GM12864 (cell line): ENCODE measurements around the gene XRCC4.
A peak's percentile ranks its signal among the peaks of the same experiment; 100 is the strongest.

Source experiments
- DNase-seq: peaks from one replicate; pipeline ENCODE4 v3.0.0-alpha.2; 2011; ENCODE audit warnings: low read depth
- H3K4me3 ChIP-seq: 2 replicates; pipeline ENCODE4 v1.5.1; 2011; ENCODE audit warnings: mild to moderate bottlenecking, low read depth, low read length, control low read depth
- TF ChIP-seq, protein P1 (sequence below): IDR thresholded peaks from 2 replicates; pipeline ENCODE4 v1.5.1; 2011; ENCODE audit warnings: low read depth, mild to moderate bottlenecking, moderate library complexity, low read length, control low read depth, inconsistent platforms; ENCODE audit errors: missing control alignments

The XRCC4 gene

DNA sequence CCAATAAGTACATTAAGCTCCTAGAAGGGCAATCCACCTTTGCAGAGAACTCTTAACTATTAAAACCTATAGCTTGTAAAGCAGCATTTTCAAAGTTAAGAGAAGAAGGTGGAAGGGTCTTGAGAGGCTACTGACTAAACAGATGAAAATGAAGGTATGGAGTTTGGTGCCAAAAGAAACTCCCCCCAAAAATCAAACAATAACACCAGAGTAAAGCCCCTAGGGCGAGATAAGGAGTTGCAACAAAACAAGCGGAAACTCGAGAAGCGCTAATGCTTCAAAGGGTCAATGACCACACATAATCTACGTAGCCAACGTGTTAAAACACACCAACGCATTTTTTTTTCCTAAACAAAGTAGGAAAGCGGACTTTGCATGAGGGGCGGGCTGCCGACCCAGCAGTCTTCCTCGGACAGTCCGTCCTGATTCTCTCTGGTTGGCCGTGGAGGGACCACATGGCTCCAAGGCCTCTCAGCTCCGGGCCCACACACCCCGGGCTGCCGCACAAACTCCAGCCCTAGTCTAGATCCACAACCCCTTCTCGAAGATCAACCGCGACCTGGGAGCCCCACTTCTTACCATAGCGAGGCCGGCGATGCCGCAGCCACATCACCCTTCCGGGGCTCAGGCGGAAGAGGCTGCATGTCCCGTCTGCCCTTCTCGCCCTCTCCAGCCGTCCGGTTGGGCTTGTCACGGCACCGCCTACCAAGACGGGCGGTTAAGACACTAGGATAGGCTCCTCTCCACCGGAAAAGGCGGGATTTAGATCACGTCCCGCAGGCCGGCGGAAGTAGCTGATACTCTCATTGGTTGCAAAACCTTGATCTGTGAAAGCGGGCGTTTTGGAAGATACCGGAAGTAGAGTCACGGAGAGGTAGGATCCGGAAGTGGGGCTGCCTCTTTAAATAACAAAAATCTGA is at the start of gene XRCC4, which contains the start of gene TMEM167A:
Gene XRCC4 (plus strand): TSS at position 806 of the 920 bp plus-strand sequence. CDS start 27,373 bp downstream, outside the sequence.
Gene TMEM167A (minus strand): TSS at position 653 of the 920 bp plus-strand sequence. CDS start 71 bp downstream, at position 582.
- peak within 1 kb of the TSS; percentile 90 for H3K4me3 ChIP-seq
- peak; percentile 99 for DNase-seq
- TF ChIP-seq, protein P1, sequence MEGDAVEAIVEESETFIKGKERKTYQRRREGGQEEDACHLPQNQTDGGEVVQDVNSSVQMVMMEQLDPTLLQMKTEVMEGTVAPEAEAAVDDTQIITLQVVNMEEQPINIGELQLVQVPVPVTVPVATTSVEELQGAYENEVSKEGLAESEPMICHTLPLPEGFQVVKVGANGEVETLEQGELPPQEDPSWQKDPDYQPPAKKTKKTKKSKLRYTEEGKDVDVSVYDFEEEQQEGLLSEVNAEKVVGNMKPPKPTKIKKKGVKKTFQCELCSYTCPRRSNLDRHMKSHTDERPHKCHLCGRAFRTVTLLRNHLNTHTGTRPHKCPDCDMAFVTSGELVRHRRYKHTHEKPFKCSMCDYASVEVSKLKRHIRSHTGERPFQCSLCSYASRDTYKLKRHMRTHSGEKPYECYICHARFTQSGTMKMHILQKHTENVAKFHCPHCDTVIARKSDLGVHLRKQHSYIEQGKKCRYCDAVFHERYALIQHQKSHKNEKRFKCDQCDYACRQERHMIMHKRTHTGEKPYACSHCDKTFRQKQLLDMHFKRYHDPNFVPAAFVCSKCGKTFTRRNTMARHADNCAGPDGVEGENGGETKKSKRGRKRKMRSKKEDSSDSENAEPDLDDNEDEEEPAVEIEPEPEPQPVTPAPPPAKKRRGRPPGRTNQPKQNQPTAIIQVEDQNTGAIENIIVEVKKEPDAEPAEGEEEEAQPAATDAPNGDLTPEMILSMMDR, result no peak

DNA sequence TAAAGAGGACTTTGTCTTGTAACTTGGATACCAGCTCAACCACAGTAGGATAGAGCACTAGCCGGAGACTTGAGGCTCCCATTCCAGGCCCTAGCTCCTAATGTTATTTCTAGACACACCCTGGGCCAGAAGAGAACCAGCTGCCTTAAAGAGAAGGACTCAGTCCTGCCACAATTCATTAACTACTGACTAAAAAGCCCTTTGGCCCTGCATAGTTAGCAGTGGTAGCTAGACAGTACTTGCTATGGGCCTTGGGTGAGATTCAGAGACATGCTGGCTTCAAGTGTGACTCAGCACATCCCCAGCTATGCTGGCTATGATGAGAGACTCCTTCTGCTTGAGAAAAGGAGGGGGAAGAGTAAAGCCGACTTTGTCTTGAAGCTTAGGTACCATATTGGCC is 47.4 kb upstream of the XRCC4 start:
- TF ChIP-seq, protein P1, result no peak
- H3K4me3 ChIP-seq, result no peak overlapping the region
- DNase-seq, result no peak

DNA sequence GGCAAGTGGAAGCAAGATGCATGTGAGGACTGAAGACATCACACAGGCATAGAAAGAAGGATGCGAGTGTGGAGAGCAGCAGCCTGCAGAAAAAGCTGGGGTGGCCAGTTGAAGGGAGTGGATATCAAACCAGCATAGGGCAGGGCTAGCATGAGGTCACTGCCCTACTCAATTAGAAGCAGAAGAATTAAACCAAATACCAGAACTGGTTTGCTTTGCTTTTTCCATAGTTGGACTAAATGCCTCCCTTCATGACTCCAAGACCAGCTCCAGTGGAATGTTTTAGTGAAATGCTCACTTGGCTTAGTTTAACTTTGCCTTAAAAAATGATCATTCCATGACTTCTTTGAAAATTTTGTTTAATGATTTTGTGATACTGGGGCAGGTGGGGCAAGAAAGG is 46.0 kb upstream of the XRCC4 start:
- TF ChIP-seq, protein P1, result no peak
- H3K4me3 ChIP-seq, result no peak overlapping the region
- DNase-seq, result no peak

DNA sequence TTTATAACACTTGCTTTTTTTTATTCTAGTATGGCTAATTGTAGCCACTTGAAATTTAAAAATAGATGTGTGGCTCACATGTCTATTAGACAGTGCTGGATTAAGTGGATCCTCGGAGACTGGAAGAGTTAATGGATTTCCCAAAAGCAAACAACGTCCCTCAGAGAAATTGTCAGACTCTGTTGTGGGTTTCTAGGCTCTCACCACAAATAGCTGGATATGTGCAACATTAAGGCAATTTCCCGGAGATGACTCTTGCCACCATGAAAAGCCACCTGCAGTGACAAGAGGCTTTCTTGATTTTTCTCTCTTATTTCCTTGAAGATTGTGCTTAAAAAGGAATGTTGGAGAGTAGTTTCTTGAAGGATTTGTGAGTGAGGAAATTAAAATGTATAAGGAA is 43.3 kb upstream of the XRCC4 start:
- no peak overlapping the region for H3K4me3 ChIP-seq
- DNase-seq, result no peak
- TF ChIP-seq, protein P1, result no peak

DNA sequence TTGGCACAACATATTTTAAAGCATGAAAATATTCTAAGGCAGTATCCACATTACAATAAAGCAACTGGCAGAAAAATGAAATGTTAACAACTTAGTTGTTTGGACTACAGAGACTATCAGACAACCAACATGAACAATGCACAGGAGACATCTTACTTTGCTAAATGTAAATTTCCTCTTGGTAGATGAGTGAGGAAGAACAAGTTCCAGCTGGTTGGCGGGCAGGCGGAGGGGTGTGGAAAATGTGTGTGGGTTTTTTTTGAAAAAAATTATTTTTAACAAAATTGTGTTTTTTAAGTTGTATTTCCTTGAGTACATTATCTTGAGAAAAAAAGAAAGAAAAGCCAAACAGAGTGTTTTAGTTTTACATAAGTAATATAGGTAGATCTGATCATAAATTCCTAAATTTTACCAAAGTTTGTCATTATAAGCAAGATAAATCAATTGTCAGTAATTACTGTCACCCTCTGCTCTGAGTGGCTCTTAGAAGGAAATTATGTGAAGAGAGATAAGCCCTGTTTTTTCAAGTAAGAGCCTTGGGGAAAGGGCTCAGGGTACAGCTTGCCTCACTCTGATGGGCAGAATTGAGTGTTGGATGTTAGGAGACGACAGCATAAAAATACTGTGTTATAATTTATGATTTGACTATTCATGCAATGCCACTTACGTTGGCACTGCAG is 42.7 kb upstream of the XRCC4 start:
- TF ChIP-seq, protein P1, result no peak
- no peak overlapping the region for H3K4me3 ChIP-seq
- no peak for DNase-seq

DNA sequence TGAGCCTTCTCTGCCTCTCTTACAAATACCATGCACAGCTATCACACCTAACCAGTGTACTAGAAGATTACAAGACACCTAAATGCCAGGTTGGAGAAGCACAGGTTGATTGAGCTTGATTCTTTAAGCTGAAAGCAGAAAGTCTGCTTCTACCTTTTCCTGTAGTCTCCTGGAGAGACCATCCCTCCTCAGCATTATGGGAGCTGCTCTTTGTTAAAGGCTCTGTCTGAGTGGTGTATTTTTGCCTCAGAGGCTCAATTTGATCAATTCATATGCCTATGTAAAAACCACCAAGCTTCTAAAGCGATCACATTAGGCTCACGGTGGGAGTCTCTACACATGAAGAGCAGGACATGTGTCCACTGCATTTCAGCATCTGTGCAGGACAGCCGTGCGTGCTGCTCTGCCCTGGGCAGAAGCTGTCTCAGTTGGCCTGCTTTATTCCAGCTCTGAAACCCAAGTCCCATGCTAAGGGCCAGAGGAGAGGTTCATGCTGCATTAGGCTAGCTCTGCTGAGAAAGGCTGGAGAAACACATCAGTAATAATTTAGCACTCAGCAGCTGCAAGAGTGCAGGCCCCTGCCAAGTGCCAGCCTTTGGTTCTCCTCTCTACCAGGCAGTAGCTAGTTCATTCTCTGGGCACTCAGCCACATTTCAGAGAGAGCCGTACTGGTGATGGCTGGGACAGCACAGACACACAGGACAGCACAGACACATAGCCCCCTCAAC is 41.8 kb upstream of the XRCC4 start:
- no peak overlapping the region for H3K4me3 ChIP-seq
- no peak for DNase-seq
- TF ChIP-seq, protein P1, result no peak
